Uterus (tissue), 4 donors: ENCODE data around the gene DCBLD2. TPM values are rescaled to one million over a fixed set of nuclear protein-coding genes. Genes with fewer than 3 reads are reported as not detected.

ENCODE experiments used
- DNase-seq, 2 donors: peaks; one replicate each; pipeline ENCODE4 v3.0.0-alpha.2; 2019 to 2020
- H3K27ac ChIP-seq, 2 donors: fragments of 200-600 bp; sonication (generic); 1 replicate in 1 of 2; 2 replicates in 1 of 2; pipeline ENCODE4 v1.5.1; 2016 to 2018
- H3K27me3 ChIP-seq, 2 donors: fragments of 200-600 bp; sonication (generic); one replicate each; pipeline ENCODE4 v1.5.1; 2018 to 2019; ENCODE audit warnings: control low read depth in 1 of 2
- H3K36me3 ChIP-seq, 2 donors: fragments of 200-600 bp; sonication (generic); one replicate each; pipeline ENCODE4 v1.5.1; 2019; ENCODE audit warnings: control low read depth in 1 of 2
- H3K4me1 ChIP-seq, 2 donors: fragments of 200-600 bp; sonication (generic); one replicate each; pipeline ENCODE4 v1.5.1; 2018 to 2019; ENCODE audit warnings: control low read depth in 1 of 2
- H3K4me3 ChIP-seq, 2 donors: fragments of 200-600 bp; sonication (generic); 1 replicate in 1 of 2; 2 replicates in 1 of 2; pipeline ENCODE4 v1.5.1; 2018 to 2019; ENCODE audit warnings: mild to moderate bottlenecking in 1 of 2
- H3K9me3 ChIP-seq, 2 donors: fragments of 200-600 bp; sonication (generic); one replicate each; pipeline ENCODE4 v1.5.1; 2019; ENCODE audit warnings: control low read depth in 1 of 2
- POLR2A ChIP-seq, 2 donors: fragments of 450-650 bp; IDR thresholded peaks; one replicate each; pipeline ENCODE4 v1.6.1; 2016; ENCODE audit warnings: antibody characterized with exemption in 2 of 2, mild to moderate bottlenecking in 1 of 2, moderate library complexity in 1 of 2
- intact Hi-C: fragments of 100-400 bp; cut with DNase I; formaldehyde crosslinking; loops from one replicate; pipeline ENCODE4 v1.15.1; 2023; ENCODE audit warnings: low total_unique reads
- total RNA-seq, 4 donors: library from RNA; depleted of rRNA in 3 of 4; stranded (reverse); fragments of >200 nt in 3 of 4; gene quantifications; one replicate each; pipeline versions ENCODE4 v1.1.0 to v1.2.4, GENCODE V29; 2014 to 2023
- TF ChIP-seq, protein P1 (sequence below), 4 experiments: fragments of 200-600 bp in 2 of 4; fragments of 450-650 bp in 2 of 4; sonication (generic) in 2 of 4; IDR thresholded peaks; one replicate each; pipeline ENCODE4 v1.5.1; 2016 to 2019; ENCODE audit warnings: antibody characterized with exemption in 4 of 4, mild to moderate bottlenecking in 2 of 4, moderate library complexity in 1 of 4
- donor health status: DM: yes; HTN: yes; CAD: no.

Gene DCBLD2
- total RNA-seq, 4 donors from 2014 or later, result 27.4 to 60.1 (median 40.9) TPM

DNA sequence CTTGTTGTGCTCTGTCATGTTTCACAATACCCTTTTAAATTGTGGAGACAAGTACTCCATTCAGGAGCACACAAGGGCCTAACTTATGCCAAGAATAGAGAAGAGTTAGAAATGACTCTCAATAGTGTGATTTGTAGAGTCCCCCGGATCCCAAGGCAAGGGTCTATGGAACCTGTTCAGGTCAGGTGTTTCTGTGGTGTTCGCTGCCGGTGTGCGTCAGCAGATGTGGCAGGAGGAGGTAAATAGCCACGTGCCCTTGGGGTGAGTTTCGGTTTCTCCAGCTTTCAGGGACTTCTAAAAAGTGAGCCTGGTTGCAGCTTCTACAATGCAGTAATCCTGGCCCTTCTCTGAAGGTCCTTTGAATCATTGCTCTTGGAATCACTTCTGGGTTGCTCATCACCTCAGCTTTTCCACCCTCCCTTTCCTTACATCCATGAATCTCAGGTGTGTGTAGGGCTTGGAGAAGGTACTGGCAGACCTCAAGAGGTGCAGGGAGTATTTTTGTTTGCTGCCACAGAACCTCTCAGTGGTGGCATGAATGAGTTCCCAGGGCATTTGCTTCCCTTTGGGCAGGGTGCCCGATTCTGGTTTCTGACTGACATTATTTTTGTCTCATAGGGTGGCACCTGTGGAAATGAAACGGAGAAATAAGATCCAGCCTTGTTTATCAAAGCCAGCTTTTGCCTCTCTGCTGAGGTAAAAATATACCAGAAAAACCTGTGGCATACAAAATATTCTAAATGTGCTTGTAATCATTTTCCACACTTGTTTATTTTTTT is 131.0 kb downstream of the DCBLD2 start:
- intact Hi-C loops, result no loop called here
- Histone ChIP-seq H3K27ac (no peak overlapping the region), H3K27me3 (no peaks in the 10 kb centered on the region), H3K36me3 (no peaks in the 10 kb centered on the region), H3K4me3 (no peak overlapping the region), H3K4me1 (no peaks in the 10 kb centered on the region), H3K9me3 (no peaks in the 10 kb centered on the region)
- DNase-seq, result no peak
- TF ChIP-seq, protein P1, sequence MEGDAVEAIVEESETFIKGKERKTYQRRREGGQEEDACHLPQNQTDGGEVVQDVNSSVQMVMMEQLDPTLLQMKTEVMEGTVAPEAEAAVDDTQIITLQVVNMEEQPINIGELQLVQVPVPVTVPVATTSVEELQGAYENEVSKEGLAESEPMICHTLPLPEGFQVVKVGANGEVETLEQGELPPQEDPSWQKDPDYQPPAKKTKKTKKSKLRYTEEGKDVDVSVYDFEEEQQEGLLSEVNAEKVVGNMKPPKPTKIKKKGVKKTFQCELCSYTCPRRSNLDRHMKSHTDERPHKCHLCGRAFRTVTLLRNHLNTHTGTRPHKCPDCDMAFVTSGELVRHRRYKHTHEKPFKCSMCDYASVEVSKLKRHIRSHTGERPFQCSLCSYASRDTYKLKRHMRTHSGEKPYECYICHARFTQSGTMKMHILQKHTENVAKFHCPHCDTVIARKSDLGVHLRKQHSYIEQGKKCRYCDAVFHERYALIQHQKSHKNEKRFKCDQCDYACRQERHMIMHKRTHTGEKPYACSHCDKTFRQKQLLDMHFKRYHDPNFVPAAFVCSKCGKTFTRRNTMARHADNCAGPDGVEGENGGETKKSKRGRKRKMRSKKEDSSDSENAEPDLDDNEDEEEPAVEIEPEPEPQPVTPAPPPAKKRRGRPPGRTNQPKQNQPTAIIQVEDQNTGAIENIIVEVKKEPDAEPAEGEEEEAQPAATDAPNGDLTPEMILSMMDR (IDR thresholded peaks at IDR 0.05), result no peak
- no peak for TF ChIP-seq POLR2A (IDR thresholded peaks at IDR 0.05)

DNA sequence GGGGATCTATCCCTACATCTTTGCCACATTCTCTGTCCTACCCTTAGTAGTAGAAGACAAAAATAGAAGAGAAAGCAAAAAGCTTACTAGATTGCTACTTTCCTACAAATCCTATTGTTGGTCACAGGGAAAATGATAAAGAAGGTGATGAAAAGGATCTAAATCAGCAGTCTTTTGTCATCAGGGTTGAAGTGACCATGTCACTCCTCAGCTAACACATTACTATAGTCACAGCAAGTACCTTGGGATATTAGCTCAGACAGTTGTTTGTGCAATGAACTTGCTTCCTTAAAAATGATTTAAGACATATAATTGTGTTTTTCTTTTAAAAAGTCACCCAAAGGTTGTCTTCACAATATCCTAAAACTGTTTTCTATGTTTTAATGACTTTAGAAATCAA is 132.0 kb downstream of the DCBLD2 start:
- Histone ChIP-seq H3K27ac (no peak overlapping the region), H3K9me3 (no peaks in the 10 kb centered on the region), H3K4me1 (no peaks in the 10 kb centered on the region), H3K36me3 (no peaks in the 10 kb centered on the region), H3K4me3 (no peak overlapping the region), H3K27me3 (no peaks in the 10 kb centered on the region)
- intact Hi-C loops, result no loop called here
- no peak for DNase-seq
- TF ChIP-seq, protein P1 (IDR thresholded peaks at IDR 0.05), result no peak
- no peak for TF ChIP-seq POLR2A (IDR thresholded peaks at IDR 0.05)

DNA sequence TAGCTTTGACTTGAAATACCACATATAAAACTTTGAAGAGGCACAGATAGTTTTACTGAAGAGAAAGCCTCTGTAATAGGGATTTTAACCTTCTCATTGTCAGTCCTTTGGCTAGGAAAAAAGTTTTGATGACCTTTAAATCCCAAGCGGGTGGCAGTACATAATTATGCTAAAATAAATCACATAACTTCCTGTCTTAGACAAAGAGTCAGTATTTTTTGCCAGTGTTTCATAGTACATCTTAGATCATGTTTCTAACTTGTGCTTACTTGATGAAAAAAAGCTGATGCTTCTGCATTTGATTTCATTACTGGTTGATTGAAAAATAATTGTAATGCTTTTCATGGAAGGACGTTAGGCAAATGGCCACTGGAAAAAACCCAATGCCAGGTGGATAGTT is 132.5 kb downstream of the DCBLD2 start:
- intact Hi-C loops, result no loop called here
- H3K4me1 ChIP-seq, result no peaks in the 10 kb centered on the region
- no peaks in the 10 kb centered on the region for H3K36me3 ChIP-seq
- H3K27me3 ChIP-seq, result no peaks in the 10 kb centered on the region
- no peaks in the 10 kb centered on the region for H3K9me3 ChIP-seq
- no peak overlapping the region for H3K4me3 ChIP-seq
- TF ChIP-seq, protein P1 (IDR thresholded peaks at IDR 0.05), result no peak
- no peak for TF ChIP-seq POLR2A (IDR thresholded peaks at IDR 0.05)
- no peak for DNase-seq
- H3K27ac ChIP-seq, result no peak overlapping the region

DNA sequence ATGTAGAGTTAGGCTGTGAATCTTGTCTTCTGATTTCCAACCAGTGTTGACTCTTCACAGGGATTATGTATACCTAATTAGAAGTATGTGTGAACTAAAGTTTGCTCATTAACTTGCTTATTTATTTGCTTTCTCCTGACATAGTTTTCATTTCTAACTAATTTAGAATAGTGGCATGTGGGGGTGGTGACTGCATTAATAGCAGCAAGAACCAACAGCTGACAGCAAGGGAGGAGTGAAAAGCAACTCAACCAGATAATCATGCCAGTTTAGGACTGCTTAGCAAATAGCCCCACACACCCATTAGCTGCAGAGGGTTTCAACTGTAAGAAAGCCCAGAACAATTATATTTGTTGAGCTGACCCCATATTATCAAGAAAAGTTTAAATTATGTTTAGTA is 134.6 kb downstream of the DCBLD2 start:
- Histone ChIP-seq H3K4me3 (no peak overlapping the region), H3K27ac (no peak overlapping the region), H3K27me3 (no peaks in the 10 kb centered on the region), H3K36me3 (no peaks in the 10 kb centered on the region), H3K9me3 (no peaks in the 10 kb centered on the region), H3K4me1 (no peaks in the 10 kb centered on the region)
- DNase-seq, result no peak
- no peak for TF ChIP-seq POLR2A (IDR thresholded peaks at IDR 0.05)
- TF ChIP-seq, protein P1 (IDR thresholded peaks at IDR 0.05), result no peak
- intact Hi-C loops, result no loop called here

DNA sequence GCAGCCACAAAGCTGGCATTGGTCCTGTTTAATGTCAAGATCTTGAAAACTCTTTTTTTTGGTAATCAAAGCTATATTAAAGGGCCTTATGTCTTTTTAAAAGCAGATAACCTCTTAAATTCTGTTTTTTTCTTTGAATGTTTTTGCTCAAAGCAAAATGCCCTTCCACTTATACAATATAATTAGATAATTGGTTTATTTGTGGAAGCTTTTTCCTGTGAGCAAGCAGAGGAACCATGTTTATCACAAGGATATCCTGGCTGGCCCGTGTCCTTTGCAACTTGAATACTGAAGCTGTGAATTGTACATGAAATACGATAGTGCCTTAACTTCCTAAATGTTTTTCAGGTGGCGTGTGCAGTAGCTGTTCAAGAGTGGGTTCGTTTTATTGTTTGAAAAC is 135.8 kb downstream of the DCBLD2 start:
- TF ChIP-seq, protein P1 (IDR thresholded peaks at IDR 0.05), result no peak
- no peak for TF ChIP-seq POLR2A (IDR thresholded peaks at IDR 0.05)
- DNase-seq, result no peak
- Histone ChIP-seq H3K4me3 (no peak overlapping the region), H3K9me3 (no peaks in the 10 kb centered on the region), H3K4me1 (no peaks in the 10 kb centered on the region), H3K27me3 (no peaks in the 10 kb centered on the region), H3K36me3 (no peaks in the 10 kb centered on the region), H3K27ac (no peak overlapping the region)
- intact Hi-C loops, result no loop called here
